HCT116 (cell line): ENCODE data around the gene GSTO1. TPM values are rescaled to one million over a fixed set of nuclear protein-coding genes. Genes with fewer than 3 reads are reported as not detected.

Experiments
- ATAC-seq: fragments of 200-7000 bp; cut with Tn5 transposase; 2 replicates; pipeline ENCODE4 v1.9.1; 2020; ENCODE audit warnings: mild to moderate bottlenecking, moderate library complexity
- BruUV-seq: library from RNA; stranded (reverse); fragments of 400-500 nt; replicated peaks from 2 replicates; lab custom pipeline; 2021; lab: Mats Ljungman, UMichigan
- CTCF ChIA-PET: fragments of 300-600 bp; sonication (Branson Sonifier 250); formaldehyde crosslinking; loops from one replicate; lab custom pipeline; 2021; ENCODE audit warnings: antibody characterized with exemption; lab: Charles Lee
- POLR2A ChIA-PET: fragments of 300-600, 350-600 bp; sonication (Branson Sonifier 250); formaldehyde crosslinking; loops from one replicate; lab custom pipeline; 2021; ENCODE audit warnings: antibody characterized with exemption; lab: Charles Lee
- RAD21 ChIA-PET, 2 experiments: fragments of 300-600 bp; sonication (Branson Sonifier 250); formaldehyde crosslinking; loops; one replicate each; lab custom pipeline; 2023; ENCODE audit warnings: low total read pairs in 2 of 2; ENCODE audit not compliant: uncharacterized antibody in 2 of 2, unreplicated experiment in 2 of 2, low non-redundant PET in 1 of 2; lab: Charles Lee
- DNase-seq: peaks from one replicate; pipeline ENCODE4 v3.0.0-alpha.2; 2010; ENCODE audit warnings: low read depth, low spot score
- H2AFZ ChIP-seq: fragments of 200-600 bp; shearing (Covaris generic), sonication (generic); 2 replicates; pipeline ENCODE4 v1.6.1; 2017; ENCODE audit warnings: low read depth, mixed run types, mixed read lengths, antibody characterized with exemption, low read length; ENCODE audit not compliant: poor library complexity, severe bottlenecking
- H3K27ac ChIP-seq: 2 replicates; pipeline ENCODE4 v1.5.1; 2012; ENCODE audit warnings: low read depth, low read length
- H3K27me3 ChIP-seq: fragments of 200-600 bp; sonication (generic); 2 replicates; pipeline ENCODE4 v1.6.1; 2016; ENCODE audit warnings: mixed run types, low read length, mixed read lengths; ENCODE audit not compliant: insufficient read depth
- H3K36me3 ChIP-seq, 2 experiments: fragments of 200-500 bp in 1 of 2; fragments of 200-600 bp in 1 of 2; sonication (Bioruptor generic) in 1 of 2; sonication (generic) in 1 of 2; 2 replicates each; pipeline versions ENCODE4 v1.5.1 to v1.6.1; 2014 to 2016; ENCODE audit warnings: low read length in 2 of 2, inconsistent platforms in 1 of 2, mixed read lengths in 1 of 2, mixed run types in 1 of 2; ENCODE audit not compliant: insufficient read depth in 2 of 2, control insufficient read depth in 1 of 2
- H3K4me1 ChIP-seq, 2 experiments: fragments of 200-600 bp in 1 of 2; sonication (generic) in 1 of 2; 2 replicates each; pipeline versions ENCODE4 v1.5.1 to v1.6.1; 2012 to 2017; ENCODE audit warnings: low read length in 2 of 2, inconsistent platforms in 1 of 2, mild to moderate bottlenecking in 1 of 2, mixed read lengths in 1 of 2, mixed run types in 1 of 2, moderate library complexity in 1 of 2; ENCODE audit not compliant: insufficient read depth in 2 of 2, control insufficient read depth in 1 of 2
- H3K4me2 ChIP-seq: fragments of 200-600 bp; sonication (generic); 2 replicates; pipeline ENCODE4 v1.6.1; 2017; ENCODE audit warnings: mixed run types, low read length, mixed read lengths
- H3K4me3 ChIP-seq, 2 experiments: fragments of 200-600 bp in 1 of 2; sonication (generic) in 1 of 2; replicated peaks in 1 of 2; 2 replicates each; pipeline ENCODE4 v1.5.1; 2011 to 2016; ENCODE audit warnings: low read length in 2 of 2, control low read depth in 1 of 2, low read depth in 1 of 2, mild to moderate bottlenecking in 1 of 2, mixed read lengths in 1 of 2, mixed run types in 1 of 2
- H3K79me2 ChIP-seq: fragments of 200-600 bp; sonication (generic); 2 replicates; pipeline ENCODE4 v1.6.1; 2017; ENCODE audit warnings: mild to moderate bottlenecking, mixed run types, low read length, moderate library complexity, mixed read lengths; ENCODE audit not compliant: insufficient read depth
- H3K9ac ChIP-seq: fragments of 200-600 bp; sonication (generic); 2 replicates; pipeline ENCODE4 v1.6.1; 2016; ENCODE audit warnings: low read length, mixed read lengths
- H3K9me2 ChIP-seq: fragments of 200-600 bp; sonication (generic), shearing (Covaris generic); 2 replicates; pipeline ENCODE4 v1.6.1; 2017; ENCODE audit warnings: mixed run types, mild to moderate bottlenecking, moderate library complexity; ENCODE audit not compliant: insufficient read depth
- H3K9me3 ChIP-seq, 2 experiments: fragments of 200-500 bp in 1 of 2; fragments of 200-600 bp in 1 of 2; sonication (Bioruptor generic) in 1 of 2; sonication (generic) in 1 of 2; 2 replicates each; pipeline ENCODE4 v1.6.1; 2014 to 2017; ENCODE audit warnings: low read length in 2 of 2, mixed read lengths in 2 of 2, inconsistent platforms in 1 of 2, low read depth in 1 of 2, mild to moderate bottlenecking in 1 of 2, mixed run types in 1 of 2, moderate library complexity in 1 of 2; ENCODE audit not compliant: control insufficient read depth in 1 of 2, insufficient read depth in 1 of 2
- H4K20me1 ChIP-seq: fragments of 200-600 bp; sonication (generic), shearing (Covaris generic); 2 replicates; pipeline ENCODE4 v1.6.1; 2017; ENCODE audit warnings: mixed run types, mild to moderate bottlenecking, moderate library complexity; ENCODE audit not compliant: insufficient read depth
- EZH2 ChIP-seq: fragments of 200-600 bp; sonication (generic); IDR thresholded peaks from 2 replicates; pipeline ENCODE4 v1.6.1; 2017; ENCODE audit warnings: antibody characterized with exemption, mixed run types
- EZH2phosphoT487 ChIP-seq: fragments of 200-600 bp; IDR thresholded peaks from 2 replicates; pipeline ENCODE4 v1.6.1; 2018; ENCODE audit warnings: antibody characterized with exemption, borderline replicate concordance
- FOSL1 ChIP-seq: IDR thresholded peaks from 2 replicates; pipeline ENCODE4 v1.6.1; 2012; ENCODE audit warnings: low read depth
- POLR2A ChIP-seq: IDR thresholded peaks from 2 replicates; pipeline ENCODE4 v1.7.0; 2011; ENCODE audit warnings: borderline replicate concordance; ENCODE audit not compliant: insufficient read depth, insufficient read length; ENCODE audit errors: extremely low read depth
- POLR2AphosphoS5 ChIP-seq: IDR thresholded peaks from 2 replicates; pipeline ENCODE4 v1.6.1; 2011; ENCODE audit warnings: mild to moderate bottlenecking, low read depth, low read length, moderate library complexity
- REST ChIP-seq: IDR thresholded peaks from 2 replicates; pipeline ENCODE4 v1.6.1; 2012; ENCODE audit warnings: low read depth
- TCF7L2 ChIP-seq: IDR thresholded peaks from 2 replicates; pipeline ENCODE4 v1.7.0; 2011; ENCODE audit warnings: borderline replicate concordance, inconsistent platforms; ENCODE audit not compliant: insufficient read depth, insufficient read length; ENCODE audit errors: extremely low read depth
- YY1 ChIP-seq: IDR thresholded peaks from 2 replicates; pipeline ENCODE4 v1.6.1; 2011; ENCODE audit warnings: low read length, low read depth, moderate library complexity, mild to moderate bottlenecking; ENCODE audit not compliant: insufficient replicate concordance; ENCODE audit errors: extremely low read depth
- ZFX ChIP-seq: fragments of 450-650 bp; IDR thresholded peaks from 2 replicates; pipeline ENCODE4 v1.6.1; 2017
- intact Hi-C: fragments of 100-400 bp; cut with micrococcal nuclease; formaldehyde crosslinking; loops from 2 replicates; pipeline ENCODE4 v1.10.0; 2022
- total RNA-seq: library from RNA; stranded (reverse); gene quantifications from one replicate; pipeline ENCODE4 v1.2.1, GENCODE V29; 2021; ENCODE audit not compliant: unreplicated experiment
- TF ChIP-seq, protein P1 (sequence below): IDR thresholded peaks from 2 replicates; pipeline ENCODE4 v1.6.1; 2011; ENCODE audit warnings: mild to moderate bottlenecking, low read length, moderate library complexity; ENCODE audit not compliant: insufficient replicate concordance; ENCODE audit errors: extremely low read depth
- TF ChIP-seq, protein P2 (sequence below): IDR thresholded peaks from 2 replicates; pipeline ENCODE4 v1.6.1; 2012

Gene GSTO1
- total RNA-seq, 1 experiment from 2014 or later: 179 TPM

GRCh38 chr10:104268713-104269645 is 14.3 kb downstream of the GSTO1 start, which contains the start of gene GSTO2:
TSS of gene GSTO2 (plus strand) at chr10:104269184. CDS start at chr10:104274916, 5,732 bp downstream.
- POLR2A ChIA-PET: interaction anchor here (0.6 to 1.8 kb wide), 14 partner anchors 9 to 381 kb away, joined by 3 to 14 read pairs (median 3); partner anchors contain the start of genes CFAP58, GSTO1, ITPRIP and SFR1
- Histone ChIP-seq H3K79me2 (peaks cover 47% of the 10 kb centered on the region), H3K36me3 (peaks cover 34 to 39% of the 10 kb centered on the region in 2 experiments), H3K9me2 (no peaks in the 10 kb centered on the region; the same call in 1 of the 2 replicates), H3K4me1 (peaks cover 4 to 20% of the 10 kb centered on the region in 2 experiments; a peak in 3 of 4 replicates), H3K9me3 (no peaks in the 10 kb centered on the region), H2AFZ (no peak within 1 kb of the TSS), H3K4me2 (peak within 1 kb of the TSS; percentile 81), H3K4me3 (peak within 1 kb of the TSS; percentile 79 to 81), H3K9ac (peak within 1 kb of the TSS; percentile 83), H3K27me3 (no peaks in the 10 kb centered on the region), H4K20me1 (0 out of 2 replicates have a peak, but pooled peaks cover 8% of the 10 kb centered on the region), H3K27ac (peak within 1 kb of the TSS; percentile 50)
- peak; percentile 98 for ATAC-seq
- intact Hi-C loops: loop anchor here (5.0 kb wide), 1 partner anchor 147 kb away; the partner anchor contains the start of gene SFR1
- BruUV-seq: TSS peak; percentile 75
- TF ChIP-seq, protein P1, sequence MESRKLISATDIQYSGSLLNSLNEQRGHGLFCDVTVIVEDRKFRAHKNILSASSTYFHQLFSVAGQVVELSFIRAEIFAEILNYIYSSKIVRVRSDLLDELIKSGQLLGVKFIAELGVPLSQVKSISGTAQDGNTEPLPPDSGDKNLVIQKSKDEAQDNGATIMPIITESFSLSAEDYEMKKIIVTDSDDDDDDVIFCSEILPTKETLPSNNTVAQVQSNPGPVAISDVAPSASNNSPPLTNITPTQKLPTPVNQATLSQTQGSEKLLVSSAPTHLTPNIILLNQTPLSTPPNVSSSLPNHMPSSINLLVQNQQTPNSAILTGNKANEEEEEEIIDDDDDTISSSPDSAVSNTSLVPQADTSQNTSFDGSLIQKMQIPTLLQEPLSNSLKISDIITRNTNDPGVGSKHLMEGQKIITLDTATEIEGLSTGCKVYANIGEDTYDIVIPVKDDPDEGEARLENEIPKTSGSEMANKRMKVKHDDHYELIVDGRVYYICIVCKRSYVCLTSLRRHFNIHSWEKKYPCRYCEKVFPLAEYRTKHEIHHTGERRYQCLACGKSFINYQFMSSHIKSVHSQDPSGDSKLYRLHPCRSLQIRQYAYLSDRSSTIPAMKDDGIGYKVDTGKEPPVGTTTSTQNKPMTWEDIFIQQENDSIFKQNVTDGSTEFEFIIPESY: peak; percentile 91
- TF ChIP-seq ZFX (peak; percentile 77), FOSL1 (no peak), EZH2 (no peak), REST (no peak), POLR2A (peak; percentile 94), EZH2phosphoT487 (no peak), YY1 (peak; percentile 70), POLR2AphosphoS5 (peak; percentile 98), TCF7L2 (peak; percentile 44)
- TF ChIP-seq, protein P2, sequence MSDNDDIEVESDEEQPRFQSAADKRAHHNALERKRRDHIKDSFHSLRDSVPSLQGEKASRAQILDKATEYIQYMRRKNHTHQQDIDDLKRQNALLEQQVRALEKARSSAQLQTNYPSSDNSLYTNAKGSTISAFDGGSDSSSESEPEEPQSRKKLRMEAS: no peak
- DNase-seq: peak; percentile 99
- RAD21 ChIA-PET: no interaction called here
- CTCF ChIA-PET: interaction anchor here (1.7 kb wide), 1 partner anchor 85 kb away, joined by 5 read pairs; the partner anchor contains the start of gene CFAP58
